Stimulated activated CD8-positive, alpha-beta memory T cell treated with anti-CD3 and anti-CD28 coated beads, Interleukin-4, amount 100 ng/mL, for 48 hours (primary cell): ENCODE data around the gene AZI2.

Experiments
- DNase-seq: peaks from one replicate; pipeline ENCODE4 v3.0.0-alpha.2; 2020

AZI2 gene

GRCh38 chr3:28348629-28349468 is at the start of gene AZI2, which contains the start of gene ZCWPW2:
Gene AZI2 (minus strand): TSS chr3:28348824. CDS start chr3:28340617, 8,207 bp downstream.
Gene ZCWPW2 (plus strand): TSS chr3:28348721. CDS start chr3:28413069, 64,348 bp downstream.
- peak; percentile 94 for DNase-seq

GRCh38 chr3:28388978-28389377 is 40.4 kb upstream of the AZI2 start:
- no peak for DNase-seq

- DNase-seq = no peak
Measured at GRCh38 chr3:28386049-28386448, 37.4 kb upstream of the AZI2 start.

- no peak for DNase-seq
Measured at GRCh38 chr3:28376424-28376823, 27.8 kb upstream of the AZI2 start.

GRCh38 chr3:28349469-28350000 is 911 bp upstream of the AZI2 start:
- no peak for DNase-seq

- no peak for DNase-seq
Measured at GRCh38 chr3:28348265-28348628, 377 bp downstream of the AZI2 start.

GRCh38 chr3:28347374-28348264 is 1.0 kb downstream of the AZI2 start:
- peak; percentile 22 for DNase-seq

- DNase-seq = no peak
Measured at GRCh38 chr3:28345690-28346089, 2.9 kb downstream of the AZI2 start.

GRCh38 chr3:28343144-28343543 is 5.5 kb downstream of the AZI2 start:
- DNase-seq = no peak

- DNase-seq = no peak
Measured at GRCh38 chr3:28337230-28337629, 11.4 kb downstream of the AZI2 start.

GRCh38 chr3:28335246-28335645 is 13.4 kb downstream of the AZI2 start:
- no peak for DNase-seq

GRCh38 chr3:28334552-28334951 is 14.1 kb downstream of the AZI2 start:
- no peak for DNase-seq

- no peak for DNase-seq
Measured at GRCh38 chr3:28328188-28329151, 20.2 kb downstream of the AZI2 start.

GRCh38 chr3:28326458-28326926 is 22.1 kb downstream of the AZI2 start:
- peak; percentile 37 for DNase-seq

GRCh38 chr3:28322464-28322863 is 26.2 kb downstream of the AZI2 start:
- no peak for DNase-seq

- no peak for DNase-seq
Measured at GRCh38 chr3:28320981-28321380, 27.6 kb downstream of the AZI2 start.

GRCh38 chr3:28317438-28318022 is 31.1 kb downstream of the AZI2 start:
- DNase-seq = peak; percentile 28

- DNase-seq = no peak
Measured at GRCh38 chr3:28316226-28316625, 32.4 kb downstream of the AZI2 start.

- no peak for DNase-seq
Measured at GRCh38 chr3:28315711-28316110, 32.9 kb downstream of the AZI2 start.

- DNase-seq = no peak
Measured at GRCh38 chr3:28308196-28308595, 40.4 kb downstream of the AZI2 start.

- DNase-seq = no peak
Measured at GRCh38 chr3:28301688-28302087, 46.9 kb downstream of the AZI2 start.
